Astrocyte of the spinal cord (primary cell): ENCODE data around the gene SYNPO2.

Experiments
- DNase-seq: peaks from one replicate; pipeline ENCODE4 v3.0.0; 2011; ENCODE audit warnings: low read depth, low spot score
- H3K4me3 ChIP-seq: 2 replicates; pipeline ENCODE4 v1.5.1; 2011; ENCODE audit warnings: low read depth, mild to moderate bottlenecking, low read length, moderate library complexity
- CTCF ChIP-seq: IDR thresholded peaks from 2 replicates; pipeline ENCODE4 v1.5.1; 2012; ENCODE audit warnings: low read depth, mild to moderate bottlenecking, low read length, inconsistent platforms
- in situ Hi-C: cut with HindIII; loops from 2 replicates; pipeline ENCODE4 v1.10.0; 2017; ENCODE audit warnings: low sequenced_read_pairs

SYNPO2 gene

GRCh38 chr4:119110121-119110520, 221.5 kb downstream of the SYNPO2 start:
- no peak overlapping the region for H3K4me3 ChIP-seq
- in situ Hi-C loops = no loop called here
- TF ChIP-seq CTCF = no peak
- DNase-seq = no peak
